ENCODE measurements around the gene OR52I1. TPM values are rescaled to one million over a fixed set of nuclear protein-coding genes. Genes with fewer than 3 reads are reported as not detected.

Gene OR52I1
- total RNA-seq, result not detected
- polyA plus RNA-seq, result not detected
- long read RNA-seq, donor 1, result 0 reads
- long read RNA-seq, donor 2, result 0 reads
- long read RNA-seq, donor 3, partial matches to known transcripts, result 0 of 1 reads
- long read RNA-seq, donor 3, other reads (novel, unspliced or antisense), result 0 of 1 reads
- long read RNA-seq, donor 4, result 0 reads
- long read RNA-seq, donor 5, result 0 reads
- long read RNA-seq, donor 6, result 0 reads
- long read RNA-seq, donor 7, result 0 reads
- long read RNA-seq, donor 8, result 0 reads
- long read RNA-seq, donor 9, result 0 reads
- long read RNA-seq, donor 10, result 0 reads

GRCh38 chr11:4593739-4594138 is at the start of gene OR52I1:
OR52I1 (plus strand) TSS chr11:4594039; CDS start chr11:4594039, 0 bp downstream.
- TF ChIP-seq, protein P1, sequence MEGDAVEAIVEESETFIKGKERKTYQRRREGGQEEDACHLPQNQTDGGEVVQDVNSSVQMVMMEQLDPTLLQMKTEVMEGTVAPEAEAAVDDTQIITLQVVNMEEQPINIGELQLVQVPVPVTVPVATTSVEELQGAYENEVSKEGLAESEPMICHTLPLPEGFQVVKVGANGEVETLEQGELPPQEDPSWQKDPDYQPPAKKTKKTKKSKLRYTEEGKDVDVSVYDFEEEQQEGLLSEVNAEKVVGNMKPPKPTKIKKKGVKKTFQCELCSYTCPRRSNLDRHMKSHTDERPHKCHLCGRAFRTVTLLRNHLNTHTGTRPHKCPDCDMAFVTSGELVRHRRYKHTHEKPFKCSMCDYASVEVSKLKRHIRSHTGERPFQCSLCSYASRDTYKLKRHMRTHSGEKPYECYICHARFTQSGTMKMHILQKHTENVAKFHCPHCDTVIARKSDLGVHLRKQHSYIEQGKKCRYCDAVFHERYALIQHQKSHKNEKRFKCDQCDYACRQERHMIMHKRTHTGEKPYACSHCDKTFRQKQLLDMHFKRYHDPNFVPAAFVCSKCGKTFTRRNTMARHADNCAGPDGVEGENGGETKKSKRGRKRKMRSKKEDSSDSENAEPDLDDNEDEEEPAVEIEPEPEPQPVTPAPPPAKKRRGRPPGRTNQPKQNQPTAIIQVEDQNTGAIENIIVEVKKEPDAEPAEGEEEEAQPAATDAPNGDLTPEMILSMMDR (IDR thresholded peaks at IDR 0.05), result no peak
- no peak for TF ChIP-seq POLR2A (IDR thresholded peaks at IDR 0.05)

GRCh38 chr11:4544891-4545290 is 48.9 kb upstream of the OR52I1 start, which contains the start of gene OR52M1:
OR52M1 (plus strand) TSS chr11:4545191; CDS start chr11:4545191, 0 bp downstream.
- Histone ChIP-seq H3K4me1 (replicated peaks in 1 of 2) (no peaks in the 10 kb centered on the region), H3K27me3 (no peaks in the 10 kb centered on the region), H3K4me3 (no peak within 1 kb of the TSS), H3K27ac (no peak within 1 kb of the TSS), H3K36me3 (replicated peaks in 1 of 2) (no peaks in the 10 kb centered on the region), H3K9me3 (replicated peaks in 1 of 3) (no peaks in the 10 kb centered on the region)
- no peak for TF ChIP-seq POLR2A (IDR thresholded peaks at IDR 0.05)
- TF ChIP-seq, protein P1 (IDR thresholded peaks at IDR 0.05), result no peak
- no peak for DNase-seq
- intact Hi-C loops (cut with DNase I), result loop anchor here (5.0 kb wide), 2 partner anchors 353 to 358 kb away; no protein-coding TSS in a partner anchor
- WGBS, 4 donors, result 68 to 80% (median 75%) methylated on average over 5 of the region's 5 CpGs

More at GRCh38 chr11:4593739-4594138, at the start of gene OR52I1:
- Histone ChIP-seq H3K4me3 (no peak within 1 kb of the TSS), H3K27me3 (no peaks in the 10 kb centered on the region), H3K9me3 (replicated peaks in 1 of 3) (no peaks in the 10 kb centered on the region), H3K4me1 (replicated peaks in 1 of 2) (no peaks in the 10 kb centered on the region), H3K27ac (no peak within 1 kb of the TSS), H3K36me3 (replicated peaks in 1 of 2) (peaks cover 0 to under 1% of the 10 kb centered on the region in 2 donors)
- DNase-seq, result no peak
- intact Hi-C loops (cut with DNase I), result no loop called here
- WGBS, 4 donors, result 82 to 89% (median 87%) methylated on average over 1 of the region's 1 CpG

- Histone ChIP-seq H3K27me3 (no peaks in the 10 kb centered on the region), H3K4me1 (replicated peaks in 1 of 2) (no peaks in the 10 kb centered on the region), H3K27ac (no peak overlapping the region), H3K4me3 (no peak overlapping the region), H3K36me3 (replicated peaks in 1 of 2) (no peaks in the 10 kb centered on the region), H3K9me3 (replicated peaks in 1 of 3) (no peaks in the 10 kb centered on the region)
- WGBS, 4 donors, result 63 to 93% (median 75%) methylated on average over 1 of the region's 1 CpG
- intact Hi-C loops (cut with DNase I), result loop anchor here in 1 of 2 donors (5.0 kb wide), 1 partner anchor 360 kb away; no protein-coding TSS in a partner anchor
- DNase-seq, result no peak
- TF ChIP-seq, protein P1 (IDR thresholded peaks at IDR 0.05), result no peak
- no peak for TF ChIP-seq POLR2A (IDR thresholded peaks at IDR 0.05)
Observed at GRCh38 chr11:4546878-4547277, 47.0 kb upstream of the OR52I1 start.

DNA sequence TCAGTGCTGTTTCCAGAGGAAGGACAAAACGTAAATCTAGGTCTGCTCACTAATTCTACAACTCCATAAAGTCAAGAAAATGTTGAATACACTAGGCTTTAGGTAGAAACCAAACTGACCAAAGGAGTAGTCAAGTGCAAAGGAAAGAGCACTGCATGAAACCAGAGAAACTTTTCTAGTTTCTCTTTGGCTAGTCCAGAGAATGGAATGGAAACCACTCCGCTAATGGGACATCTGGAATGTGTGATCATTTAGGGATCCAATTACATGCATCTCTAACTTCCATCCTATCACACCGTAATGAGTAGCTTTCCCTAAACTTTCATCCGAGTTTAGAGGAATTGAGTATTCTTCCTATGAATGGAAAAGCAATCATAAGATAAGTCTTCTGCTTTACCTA is 46.4 kb upstream of the OR52I1 start:
- no peak overlapping the region for H3K27ac ChIP-seq
- no peaks in the 10 kb centered on the region for H3K4me1 ChIP-seq (replicated peaks in 1 of 2)
- WGBS, 4 donors, result 72 to 78% (median 75%) methylated on average over 4 of the region's 4 CpGs
- H3K4me3 ChIP-seq, result no peak overlapping the region
- H3K36me3 ChIP-seq (replicated peaks in 1 of 2), result no peaks in the 10 kb centered on the region
- H3K9me3 ChIP-seq (replicated peaks in 1 of 3), result no peaks in the 10 kb centered on the region
- no peak for DNase-seq
- TF ChIP-seq POLR2A (IDR thresholded peaks at IDR 0.05), result no peak
- TF ChIP-seq, protein P1 (IDR thresholded peaks at IDR 0.05), result no peak
- H3K27me3 ChIP-seq, result no peaks in the 10 kb centered on the region
- intact Hi-C loops (cut with DNase I), result loop anchor here in 1 of 2 donors (5.0 kb wide), 1 partner anchor 360 kb away; no protein-coding TSS in a partner anchor

Data from adrenal gland (tissue), 19 donors.